Measurements from ENCODE around the gene PAPLN.

PAPLN gene

DNA sequence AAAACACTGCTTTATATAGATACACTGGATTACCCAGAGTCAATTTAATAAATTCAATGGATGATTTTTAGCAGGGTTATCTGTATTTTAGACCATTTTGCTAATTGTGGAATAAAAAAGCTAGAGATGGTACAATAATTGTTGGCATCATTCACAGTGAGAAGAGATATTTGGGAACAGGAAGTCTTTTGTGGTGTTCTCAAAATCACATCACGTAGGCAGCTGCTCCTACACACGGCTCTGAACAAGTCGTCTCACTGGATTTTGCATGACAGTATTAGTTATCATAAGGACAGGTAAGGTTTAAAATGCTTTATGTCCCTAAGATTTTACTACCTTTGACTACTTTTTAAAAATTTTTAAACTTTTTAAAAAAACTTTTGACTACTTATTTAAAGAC, 52.0 kb downstream of the PAPLN start:
- H3K9me3 ChIP-seq (ENCODE audit: severe bottlenecking) = no peaks in the 10 kb centered on the region
- TF ChIP-seq CTCF (IDR thresholded peaks at IDR 0.05; ENCODE audit: low read depth, low read length) = no peak
- no peak overlapping the region for H3K4me3 ChIP-seq (ENCODE audit: low read depth, low read length)
- H3K36me3 ChIP-seq = peaks cover 61% of the 10 kb centered on the region
- no peaks in the 10 kb centered on the region for H3K27me3 ChIP-seq (ENCODE audit: insufficient read depth, low read depth, severe bottlenecking)
- DNase-seq = no peak
- H3K27ac ChIP-seq = no peak overlapping the region

DNA sequence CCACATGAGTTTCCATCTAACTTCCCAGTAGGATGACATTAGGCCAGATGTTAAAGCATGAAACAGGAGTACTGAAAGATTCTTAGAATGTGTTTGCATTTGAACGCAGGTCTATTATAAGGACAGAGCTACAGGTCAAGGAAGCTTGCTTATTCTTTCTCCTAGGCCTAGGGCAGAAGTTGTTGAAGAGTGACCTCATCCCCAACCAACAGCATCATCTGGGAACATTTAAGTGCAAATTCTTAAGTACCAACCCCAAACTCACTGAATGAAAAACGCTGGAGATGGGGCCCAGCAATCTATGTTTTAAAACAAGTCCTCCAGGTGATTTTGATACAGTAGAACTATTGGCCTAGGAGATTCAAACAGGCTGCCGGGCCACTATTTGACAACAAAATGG, 52.4 kb downstream of the PAPLN start:
- H3K4me3 ChIP-seq (ENCODE audit: low read depth, low read length) = no peak overlapping the region
- no peaks in the 10 kb centered on the region for H3K27me3 ChIP-seq (ENCODE audit: insufficient read depth, low read depth, severe bottlenecking)
- peaks cover 58% of the 10 kb centered on the region for H3K36me3 ChIP-seq
- DNase-seq = no peak
- no peak for TF ChIP-seq CTCF (IDR thresholded peaks at IDR 0.05; ENCODE audit: low read depth, low read length)
- no peaks in the 10 kb centered on the region for H3K9me3 ChIP-seq (ENCODE audit: severe bottlenecking)
- no peak overlapping the region for H3K27ac ChIP-seq

DNA sequence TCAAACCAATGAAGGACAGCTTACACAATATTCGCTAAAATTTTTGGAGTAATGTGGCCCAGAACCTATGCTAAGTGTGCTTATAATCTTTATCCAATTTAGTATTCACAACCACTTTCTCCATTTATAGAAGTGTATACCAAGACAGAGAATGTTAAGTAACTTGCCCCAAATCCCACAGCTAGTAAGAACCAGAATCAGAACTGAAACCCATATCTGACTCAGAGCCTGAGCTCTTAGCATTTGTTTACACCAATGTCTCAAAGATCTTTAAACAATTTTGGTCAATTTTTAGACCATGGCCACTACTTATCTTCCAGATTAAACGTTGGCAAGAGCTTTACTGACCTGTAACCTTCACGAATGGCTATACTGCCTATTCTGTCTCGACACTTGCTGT, 53.0 kb downstream of the PAPLN start:
- Histone ChIP-seq H3K27ac (no peak overlapping the region), H3K36me3 (peaks cover 52% of the 10 kb centered on the region), H3K9me3 (ENCODE audit: severe bottlenecking) (no peaks in the 10 kb centered on the region), H3K4me3 (ENCODE audit: low read depth, low read length) (no peak overlapping the region), H3K27me3 (ENCODE audit: insufficient read depth, low read depth, severe bottlenecking) (no peaks in the 10 kb centered on the region)
- TF ChIP-seq CTCF (IDR thresholded peaks at IDR 0.05; ENCODE audit: low read depth, low read length) = no peak
- DNase-seq = no peak

- peaks cover 34% of the 10 kb centered on the region for H3K36me3 ChIP-seq
- no peak overlapping the region for H3K4me3 ChIP-seq (ENCODE audit: low read depth, low read length)
- H3K27ac ChIP-seq = no peak overlapping the region
- no peaks in the 10 kb centered on the region for H3K27me3 ChIP-seq (ENCODE audit: insufficient read depth, low read depth, severe bottlenecking)
- DNase-seq = no peak
- no peaks in the 10 kb centered on the region for H3K9me3 ChIP-seq (ENCODE audit: severe bottlenecking)
- no peak for TF ChIP-seq CTCF (IDR thresholded peaks at IDR 0.05; ENCODE audit: low read depth, low read length)
Observed at GRCh38 chr14:73293782-73294781, 56.8 kb downstream of the PAPLN start.

- no peaks in the 10 kb centered on the region for H3K27me3 ChIP-seq (ENCODE audit: insufficient read depth, low read depth, severe bottlenecking)
Observed at GRCh38 chr14:73295198-73295796, 58.0 kb downstream of the PAPLN start.

More at GRCh38 chr14:73295198-73295796, 58.0 kb downstream of the PAPLN start:
- Histone ChIP-seq H3K9me3 (ENCODE audit: severe bottlenecking) (no peaks in the 10 kb centered on the region), H3K4me3 (ENCODE audit: low read depth, low read length) (no peak overlapping the region), H3K36me3 (peaks cover 31% of the 10 kb centered on the region), H3K27ac (peak overlapping the region; percentile 19; the same call in 1 of the 2 replicates)
- peak; percentile 32; the same call in 1 of the 2 replicates for TF ChIP-seq CTCF (IDR thresholded peaks at IDR 0.05; ENCODE audit: low read depth, low read length)
- no peak for DNase-seq

All from WERI-Rb-1 (cell line).